ENCODE measurements around the gene INHBB. TPM values are rescaled to one million over a fixed set of nuclear protein-coding genes. Genes with fewer than 3 reads are reported as not detected.

Gene INHBB
- not detected for total RNA-seq
- not detected for polyA plus RNA-seq
- 0 to 0.25 (median 0.16) reads per million in 6 experiments for total RNA-seq

GRCh38 chr2:120346026-120346666 is at the start of gene INHBB:
Gene INHBB, plus strand, starts transcription at chr2:120346136. Its CDS starts 53 bp downstream, at chr2:120346189.
- POLR2A ChIA-PET: no interaction called here
- ATAC-seq (peak; percentile 21 to 34), DNase-seq (no peak)
- H3K4me1 Mint-ChIP-seq: peaks cover 7 to 31% (median 28%) of the 10 kb centered on the region in 4 donors
- H3K4me3 Mint-ChIP-seq: peak within 1 kb of the TSS; percentile 70 to 89 (median 83)
- peak within 1 kb of the TSS in 1 of 10 donors; percentile 0 for H3K27ac Mint-ChIP-seq
- H3K36me3 Mint-ChIP-seq: peaks cover 0 to 2% (median 0%) of the 10 kb centered on the region in 3 donors
- H3K9me3 Mint-ChIP-seq: peaks cover 0 to 2% (median 0%) of the 10 kb centered on the region in 9 donors
- peaks cover 25 to 65% (median 48%) of the 10 kb centered on the region in 5 donors for H3K27me3 Mint-ChIP-seq

DNA sequence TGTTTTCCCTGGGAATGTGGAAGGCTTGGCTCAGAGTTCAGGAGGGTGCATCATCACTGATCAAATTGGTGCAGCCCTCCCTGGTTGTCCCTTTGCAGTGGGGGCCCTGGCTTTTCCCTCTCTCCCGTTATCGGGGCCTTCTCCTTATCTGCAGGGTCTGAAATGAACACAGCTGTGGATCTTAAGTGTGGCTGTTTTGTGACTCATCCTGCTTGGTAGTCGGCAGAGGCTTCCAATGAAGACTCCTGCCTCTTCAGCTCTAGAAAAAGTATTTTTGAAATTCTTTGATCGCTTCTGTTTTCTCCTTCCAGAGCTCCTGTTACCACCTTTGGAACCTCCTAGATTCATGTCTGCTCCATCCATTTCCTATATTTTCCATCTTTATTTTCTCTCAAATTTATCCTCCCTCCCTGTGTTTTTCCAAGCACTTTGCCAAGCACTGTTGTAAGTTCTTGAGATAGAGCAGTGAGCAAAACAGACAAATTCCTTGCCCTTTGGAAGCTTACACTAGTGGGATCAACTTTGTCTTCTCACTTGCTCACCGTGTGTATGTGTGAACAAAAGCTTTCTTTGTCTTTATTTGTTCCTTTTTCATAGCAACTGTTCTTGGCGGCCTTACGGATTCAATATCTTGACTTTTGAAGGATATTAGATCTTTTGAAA is 47.6 kb upstream of the INHBB start:
- POLR2A ChIA-PET: interaction anchor here (0.6 kb wide), 1 partner anchor 606 kb away, joined by 5 read pairs; no protein-coding TSS in a partner anchor
- Mint-ChIP-seq H3K27ac (no peak overlapping the region), H3K27me3 (peaks cover 0 to 6% (median 0%) of the 10 kb centered on the region in 5 donors), H3K9me3 (no peaks in the 10 kb centered on the region), H3K36me3 (peaks cover 4 to 33% (median 27%) of the 10 kb centered on the region in 3 donors), H3K4me3 (no peak overlapping the region), H3K4me1 (peaks cover 8 to 11% (median 9%) of the 10 kb centered on the region in 4 donors)
- DNase-seq: no peak
- ATAC-seq: no peak

DNA sequence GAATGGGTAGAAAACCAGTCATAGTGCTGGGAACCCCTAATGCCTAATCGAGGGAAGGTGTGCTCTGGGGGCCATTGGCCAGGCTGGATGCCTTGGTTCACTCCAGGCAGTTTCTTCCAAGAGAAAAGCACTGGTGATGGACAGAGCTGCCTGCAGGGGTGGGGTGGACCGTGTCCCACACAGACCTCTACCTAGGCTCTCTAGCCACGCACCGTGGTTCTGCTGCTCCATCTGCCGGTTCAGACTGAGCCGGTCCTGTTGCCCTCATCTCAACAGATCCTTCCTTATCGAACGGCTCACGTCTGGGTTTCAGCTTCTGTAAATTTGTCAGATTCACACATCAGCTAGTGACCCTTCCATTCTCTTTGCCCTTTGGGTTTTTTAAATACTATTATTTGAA is 46.9 kb upstream of the INHBB start:
- ATAC-seq: no peak
- Mint-ChIP-seq H3K4me3 (no peak overlapping the region), H3K4me1 (peaks cover 8 to 12% (median 11%) of the 10 kb centered on the region in 4 donors), H3K27me3 (peaks cover 0 to 6% (median 0%) of the 10 kb centered on the region in 5 donors), H3K36me3 (peaks cover 4 to 27% (median 20%) of the 10 kb centered on the region in 3 donors), H3K9me3 (no peaks in the 10 kb centered on the region), H3K27ac (no peak overlapping the region)
- POLR2A ChIA-PET: no interaction called here
- no peak for DNase-seq

DNA sequence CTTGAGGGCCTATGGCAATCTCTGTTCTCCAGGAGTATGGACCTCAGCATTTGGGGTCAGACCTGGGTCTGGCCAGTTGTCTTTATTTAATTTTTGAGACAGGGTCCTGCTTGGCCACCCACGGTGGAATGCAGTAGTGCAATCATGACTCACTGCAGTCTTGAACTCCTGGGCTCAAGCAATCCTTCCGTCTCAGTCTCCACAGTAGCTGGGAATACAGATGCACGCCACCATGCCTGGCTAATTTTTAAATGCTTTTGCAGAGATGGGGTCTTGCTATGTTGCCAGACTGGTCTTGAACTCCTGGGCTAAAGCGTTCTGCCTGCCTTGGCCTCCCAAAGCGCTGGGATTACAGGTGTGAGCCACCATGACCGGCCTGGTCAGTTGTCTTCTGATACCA is 46.4 kb upstream of the INHBB start:
- H3K4me1 Mint-ChIP-seq: peaks cover 8 to 12% (median 11%) of the 10 kb centered on the region in 4 donors
- peaks cover 4 to 21% (median 14%) of the 10 kb centered on the region in 3 donors for H3K36me3 Mint-ChIP-seq
- POLR2A ChIA-PET: no interaction called here
- peaks cover 0 to 6% (median 0%) of the 10 kb centered on the region in 5 donors for H3K27me3 Mint-ChIP-seq
- ATAC-seq (no peak), DNase-seq (no peak)
- no peaks in the 10 kb centered on the region for H3K9me3 Mint-ChIP-seq
- H3K4me3 Mint-ChIP-seq: no peak overlapping the region
- no peak overlapping the region for H3K27ac Mint-ChIP-seq

GRCh38 chr2:120300385-120300784 is 45.6 kb upstream of the INHBB start:
- ATAC-seq: no peak
- POLR2A ChIA-PET: no interaction called here
- H3K36me3 Mint-ChIP-seq: peaks cover 4 to 17% (median 10%) of the 10 kb centered on the region in 3 donors

DNA sequence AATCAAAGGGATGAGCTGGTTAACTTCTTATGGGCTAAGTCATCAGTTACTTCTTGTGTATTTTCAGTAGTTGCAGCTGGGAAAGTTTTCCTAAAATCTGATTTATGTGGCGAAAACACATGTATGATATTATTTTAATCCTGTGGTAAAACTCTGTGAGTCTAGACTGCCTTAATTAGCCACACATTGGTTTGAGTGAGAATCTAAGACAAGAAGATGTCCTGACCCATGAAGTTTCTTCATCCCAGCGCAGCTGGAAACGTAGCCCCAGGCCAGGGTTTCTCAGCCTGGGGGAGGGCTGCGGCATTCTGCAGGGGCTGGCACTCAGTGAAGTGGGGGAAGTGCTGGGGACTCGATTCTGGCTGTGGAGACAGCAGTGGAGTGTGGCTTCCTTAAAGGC is 44.7 kb upstream of the INHBB start:
- H3K36me3 Mint-ChIP-seq: peaks cover 5 to 12% (median 8%) of the 10 kb centered on the region in 3 donors
- no peak overlapping the region for H3K4me3 Mint-ChIP-seq
- ATAC-seq: no peak
- POLR2A ChIA-PET: no interaction called here
- no peak for DNase-seq
- no peak overlapping the region for H3K27ac Mint-ChIP-seq
- H3K9me3 Mint-ChIP-seq: no peaks in the 10 kb centered on the region
- peaks cover 10 to 15% (median 12%) of the 10 kb centered on the region in 4 donors for H3K4me1 Mint-ChIP-seq
- H3K27me3 Mint-ChIP-seq: peaks cover 0 to 10% (median 0%) of the 10 kb centered on the region in 5 donors

More at GRCh38 chr2:120300385-120300784, 45.6 kb upstream of the INHBB start:
- Mint-ChIP-seq H3K4me1 (peaks cover 8 to 12% (median 11%) of the 10 kb centered on the region in 4 donors), H3K27me3 (peaks cover 0 to 6% (median 0%) of the 10 kb centered on the region in 5 donors), H3K27ac (no peak overlapping the region), H3K9me3 (no peaks in the 10 kb centered on the region), H3K4me3 (no peak overlapping the region)
- no peak for DNase-seq

- DNase-seq (no peak), ATAC-seq (no peak)
- Mint-ChIP-seq H3K4me1 (peaks cover 10 to 15% (median 12%) of the 10 kb centered on the region in 4 donors), H3K36me3 (peaks cover 4 to 12% (median 5%) of the 10 kb centered on the region in 3 donors), H3K4me3 (peak overlapping the region in 7 of 10 donors; percentile 14 to 70 (median 50)), H3K27ac (peak overlapping the region in 6 of 10 donors; percentile 16 to 84 (median 42)), H3K9me3 (no peaks in the 10 kb centered on the region), H3K27me3 (peaks cover 0 to 10% (median 0%) of the 10 kb centered on the region in 5 donors)
- POLR2A ChIA-PET: interaction anchor here (1.8 kb wide), 1 partner anchor 50 kb away, joined by 4 read pairs; the partner anchor contains the start of gene RALB
Observed at GRCh38 chr2:120302301-120302700, 43.6 kb upstream of the INHBB start.

DNA sequence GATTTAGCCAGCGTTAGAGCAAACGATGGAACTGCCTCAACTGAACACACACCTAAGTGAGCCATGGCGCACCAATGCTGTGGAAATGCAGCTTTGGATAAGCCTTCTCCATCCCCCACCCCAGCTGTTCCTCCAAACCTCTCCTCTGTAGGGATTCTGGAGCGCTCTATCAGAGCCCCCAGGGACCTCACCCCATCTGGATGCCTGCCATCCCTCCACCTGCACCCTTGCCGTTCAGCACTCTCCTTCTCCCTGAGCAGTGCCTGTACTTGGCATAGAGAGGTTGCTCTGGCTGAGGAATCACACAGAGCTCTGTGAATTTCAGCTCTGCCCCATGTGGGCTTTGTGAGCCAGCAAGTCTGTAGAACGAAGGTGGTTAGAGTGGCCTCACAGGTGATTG is 42.8 kb upstream of the INHBB start:
- DNase-seq (no peak), ATAC-seq (no peak)
- no peaks in the 10 kb centered on the region for H3K9me3 Mint-ChIP-seq
- H3K27me3 Mint-ChIP-seq: peaks cover 0 to 10% (median 0%) of the 10 kb centered on the region in 5 donors
- peak overlapping the region in 7 of 10 donors; percentile 14 to 70 (median 50) for H3K4me3 Mint-ChIP-seq
- H3K4me1 Mint-ChIP-seq: peaks cover 10 to 15% (median 12%) of the 10 kb centered on the region in 4 donors
- H3K36me3 Mint-ChIP-seq: peaks cover 4 to 12% (median 5%) of the 10 kb centered on the region in 3 donors
- POLR2A ChIA-PET: interaction anchor here (0.6 to 1.8 kb wide), 2 partner anchors 51 to 96 kb away, joined by 3 to 4 read pairs; partner anchors contain the start of gene RALB
- H3K27ac Mint-ChIP-seq: peak overlapping the region in 2 of 10 donors; percentile 58 to 84

DNA sequence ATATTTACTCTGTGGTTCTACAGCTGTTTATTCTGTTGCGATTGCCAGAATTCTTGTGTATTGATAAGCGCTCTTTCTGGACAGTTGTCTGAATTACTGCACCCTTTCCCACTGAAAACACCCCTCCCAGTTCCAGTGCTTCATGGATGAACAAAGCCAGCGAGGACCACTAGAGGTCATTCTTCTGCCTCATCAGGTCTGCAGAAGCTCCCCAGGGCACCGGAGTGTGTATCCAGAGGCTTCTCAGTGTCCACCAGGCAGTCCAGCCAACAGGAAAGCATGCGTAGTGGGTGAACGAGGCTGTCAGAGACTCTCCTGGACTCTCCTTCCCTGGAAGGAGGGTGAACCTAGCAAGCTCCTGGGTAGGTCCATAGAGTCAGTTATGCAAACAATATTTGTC is 40.6 kb upstream of the INHBB start:
- no peak overlapping the region for H3K4me3 Mint-ChIP-seq
- no peaks in the 10 kb centered on the region for H3K9me3 Mint-ChIP-seq
- DNase-seq (no peak), ATAC-seq (no peak)
- POLR2A ChIA-PET: no interaction called here
- H3K27me3 Mint-ChIP-seq: peaks cover 0 to 10% (median 0%) of the 10 kb centered on the region in 5 donors
- peaks cover 2 to 4% (median 4%) of the 10 kb centered on the region in 3 donors for H3K36me3 Mint-ChIP-seq
- peaks cover 10 to 15% (median 12%) of the 10 kb centered on the region in 4 donors for H3K4me1 Mint-ChIP-seq
- H3K27ac Mint-ChIP-seq: no peak overlapping the region

DNA sequence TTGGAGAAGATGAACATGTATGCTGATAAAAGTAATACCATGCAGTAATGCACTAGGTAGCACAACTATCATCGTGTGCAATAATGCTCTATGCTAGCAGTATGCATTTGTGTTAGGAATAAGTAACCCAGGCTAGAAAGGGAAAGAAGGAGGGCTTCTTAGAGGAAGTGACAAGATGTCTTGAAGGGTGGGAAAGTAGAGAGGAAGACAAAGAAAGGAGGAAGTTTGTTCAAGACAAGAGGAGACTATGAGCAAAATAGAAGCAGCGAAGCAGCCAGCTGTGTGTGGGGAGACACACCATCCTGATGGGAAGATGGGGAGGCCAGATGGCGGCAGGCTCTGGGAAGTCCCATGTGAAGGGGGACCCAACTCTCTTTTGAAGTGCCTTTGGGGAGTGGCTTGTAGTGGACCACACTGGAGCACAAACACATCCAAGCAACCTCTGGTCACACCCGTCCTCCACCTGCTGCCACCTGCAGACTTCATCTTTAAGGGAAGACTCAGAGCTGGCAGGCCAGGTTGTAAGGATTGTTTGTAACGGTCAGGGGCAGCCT is 39.9 kb upstream of the INHBB start:
- Mint-ChIP-seq H3K4me3 (no peak overlapping the region), H3K4me1 (peaks cover 10 to 15% (median 12%) of the 10 kb centered on the region in 4 donors), H3K27ac (no peak overlapping the region), H3K9me3 (no peaks in the 10 kb centered on the region), H3K36me3 (peaks cover 2 to 4% (median 2%) of the 10 kb centered on the region in 3 donors), H3K27me3 (peaks cover 0 to 10% (median 0%) of the 10 kb centered on the region in 5 donors)
- POLR2A ChIA-PET: no interaction called here
- DNase-seq (no peak), ATAC-seq (no peak)

- DNase-seq (no peak), ATAC-seq (no peak)
- POLR2A ChIA-PET: no interaction called here
- H3K4me3 Mint-ChIP-seq: no peak overlapping the region
- peaks cover 0 to 10% (median 0%) of the 10 kb centered on the region in 5 donors for H3K27me3 Mint-ChIP-seq
- no peak overlapping the region for H3K27ac Mint-ChIP-seq
- peaks cover 8 to 12% (median 10%) of the 10 kb centered on the region in 4 donors for H3K4me1 Mint-ChIP-seq
- H3K9me3 Mint-ChIP-seq: no peaks in the 10 kb centered on the region
- H3K36me3 Mint-ChIP-seq: peaks cover 0 to 4% (median under 1%) of the 10 kb centered on the region in 3 donors
Observed at GRCh38 chr2:120307482-120307881, 38.5 kb upstream of the INHBB start.

GRCh38 chr2:120308038-120308910 is 37.7 kb upstream of the INHBB start:
- no peaks in the 10 kb centered on the region for H3K9me3 Mint-ChIP-seq
- POLR2A ChIA-PET: no interaction called here
- peaks cover 0 to 4% (median 0%) of the 10 kb centered on the region in 5 donors for H3K27me3 Mint-ChIP-seq
- no peak overlapping the region for H3K27ac Mint-ChIP-seq
- DNase-seq: no peak
- peaks cover 9 to 11% (median 10%) of the 10 kb centered on the region in 4 donors for H3K4me1 Mint-ChIP-seq
- peaks cover 0 to 4% (median 0%) of the 10 kb centered on the region in 3 donors for H3K36me3 Mint-ChIP-seq
- ATAC-seq: no peak
- H3K4me3 Mint-ChIP-seq: no peak overlapping the region

All from naive thymus-derived CD8-positive, alpha-beta T cell (primary cell).